GM12878 (cell line): ENCODE data around the gene TIMM8A. TPM values are rescaled to one million over a fixed set of nuclear protein-coding genes. Genes with fewer than 3 reads are reported as not detected.

Experiments
- CHD1 ChIP-seq: IDR thresholded peaks from 2 replicates; pipeline ENCODE4 v1.6.1; 2012; ENCODE audit warnings: low read depth, low read length, improper control_type of control experiment
- EZH2 ChIP-seq: IDR thresholded peaks from 2 replicates; pipeline ENCODE4 v1.6.1; 2012; ENCODE audit warnings: low read depth, mild to moderate bottlenecking, control low read depth, inconsistent platforms, low read length, borderline replicate concordance; ENCODE audit not compliant: control insufficient read depth
- FOXK2 ChIP-seq: fragments of 450-650 bp; IDR thresholded peaks from 2 replicates; pipeline ENCODE4 v1.6.1; 2017; ENCODE audit warnings: mild to moderate bottlenecking, moderate library complexity
- FOXM1 ChIP-seq: IDR thresholded peaks from 2 replicates; pipeline ENCODE4 v1.6.1; 2012; ENCODE audit warnings: low read depth, mild to moderate bottlenecking, inconsistent platforms, low read length, moderate library complexity
- GATAD2B ChIP-seq: fragments of 450-650 bp; conservative IDR thresholded peaks from 2 replicates; pipeline ENCODE4 v1.6.1; 2017; ENCODE audit warnings: low read depth, mild to moderate bottlenecking, moderate library complexity
- LARP7 ChIP-seq: fragments of 450-650 bp; IDR thresholded peaks from 2 replicates; pipeline ENCODE4 v1.6.1; 2017; ENCODE audit warnings: mild to moderate bottlenecking
- MTA3 ChIP-seq: IDR thresholded peaks from 2 replicates; pipeline ENCODE4 v1.6.1; 2012; ENCODE audit warnings: low read length, inconsistent platforms, borderline replicate concordance
- NFYA ChIP-seq: IDR thresholded peaks from 2 replicates; pipeline ENCODE4 v1.6.1; 2011; ENCODE audit warnings: low read depth, mild to moderate bottlenecking, low read length, improper control_type of control experiment, borderline replicate concordance
- WRNIP1 ChIP-seq: IDR thresholded peaks from 2 replicates; pipeline ENCODE4 v1.6.1; 2011; ENCODE audit warnings: low read depth, low read length, improper control_type of control experiment, borderline replicate concordance
- ZNF24 ChIP-seq: fragments of 450-650 bp; IDR thresholded peaks from 2 replicates; pipeline ENCODE4 v1.6.1; 2017; ENCODE audit warnings: antibody characterized with exemption, mild to moderate bottlenecking
- polyA plus RNA-seq, 11 experiments: library from polyadenylated mRNA; depleted of rRNA in 4 of 11; unstranded in 6 of 11; stranded (reverse) in 5 of 11; fragments of >200 nt; fragmentation: Nextera tagmentation in 4 of 11; fragmentation: Illumina TruSeq in 1 of 11; extraction: Ambion mirVana in 4 of 11; extraction: Trizol in 1 of 11; gene quantifications; 1 replicate in 1 of 11; 2 replicates in 10 of 11; pipeline versions ENCODE4 v1.2.1 to v1.2.3, GENCODE V29; 2011 to 2016; ENCODE audit warnings: inconsistent platforms in 2 of 11, missing spikeins in 2 of 11, low read depth in 1 of 11
- total RNA-seq, 4 experiments: library from RNA; depleted of rRNA in 3 of 4; stranded (reverse); fragments of >200 nt in 3 of 4; fragmentation: Illumina TruSeq in 1 of 4; extraction: Trizol in 1 of 4; gene quantifications; 2 replicates each; pipeline versions ENCODE4 v1.2.1 to v1.2.3, GENCODE V29; 2013 to 2021
- TF ChIP-seq, protein P1 (sequence below): IDR thresholded peaks from 2 replicates; pipeline ENCODE4 v1.6.1; 2012; ENCODE audit warnings: improper control_type of control experiment, low read depth, low read length; ENCODE audit not compliant: insufficient replicate concordance
- TF ChIP-seq, protein P2 (sequence below): fragments of 450-650 bp; IDR thresholded peaks from 2 replicates; pipeline ENCODE4 v1.6.1; 2018; ENCODE audit warnings: mild to moderate bottlenecking, low read depth, moderate library complexity; ENCODE audit not compliant: partially characterized antibody
- TF ChIP-seq, protein P3 (sequence below): fragments of 450-650 bp; IDR thresholded peaks from 2 replicates; pipeline ENCODE4 v1.6.1; 2016; ENCODE audit warnings: mild to moderate bottlenecking
- TF ChIP-seq, protein P4 (sequence below): fragments of 450-650 bp; formaldehyde crosslinking; IDR thresholded peaks from 2 replicates; pipeline ENCODE4 v1.5.0; 2022; ENCODE audit warnings: mild to moderate bottlenecking, missing genetic modification characterization

Gene TIMM8A
- total and polyA plus RNA-seq, 10 of the 15 experiments (the other 5 are each of a cell fraction or from before 2014, with no cell fraction given), result 6.7 to 92.7 (median 26.5) TPM

DNA sequence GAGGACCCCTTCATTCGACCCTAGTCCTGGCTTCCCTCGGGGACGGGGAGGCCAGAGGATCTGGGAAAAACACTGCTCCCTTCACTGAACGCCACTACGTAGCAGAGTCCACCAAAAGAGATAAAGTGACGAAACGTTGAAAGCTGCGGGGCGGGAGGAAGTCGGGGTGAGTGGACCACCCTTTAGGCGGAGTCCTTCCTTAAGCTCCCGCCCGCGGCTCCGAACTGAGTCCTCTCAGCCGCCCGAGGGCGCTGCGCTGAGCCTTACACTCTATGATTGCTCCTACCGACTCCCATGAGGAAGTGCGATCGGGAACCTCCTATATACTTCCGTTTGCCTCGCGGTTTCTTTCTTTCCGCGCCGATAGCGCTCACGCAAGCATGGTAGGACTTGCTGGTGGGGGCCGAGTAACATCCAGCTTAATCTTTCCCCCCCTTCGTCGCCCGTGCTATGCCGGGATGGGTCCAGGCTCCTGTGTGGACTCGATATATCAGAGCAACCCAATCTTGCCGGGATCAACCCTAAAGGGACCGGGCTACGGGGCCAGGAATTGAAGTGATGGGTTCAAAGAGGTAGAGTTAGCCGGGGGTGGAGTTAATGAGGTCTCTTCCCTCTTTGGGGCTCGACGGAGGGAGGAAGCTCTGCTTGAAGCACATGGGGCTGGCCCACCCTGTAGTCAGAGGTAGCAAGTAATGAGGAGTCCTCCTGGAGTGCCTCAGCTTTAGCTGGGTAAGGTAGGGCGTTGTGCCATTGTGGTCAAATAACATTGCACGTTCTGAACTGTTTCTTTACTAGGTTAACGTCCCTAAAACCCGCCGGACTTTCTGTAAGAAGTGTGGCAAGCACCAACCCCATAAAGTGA is 42.4 kb upstream of the TIMM8A start, which contains the start of gene RPL36A (continued):
- TF ChIP-seq NFYA (no peak), WRNIP1 (no peak), MTA3 (no peak), ZNF24 (no peak), CHD1 (no peak), FOXM1 (no peak), GATAD2B (peak; percentile 56; the same call in 1 of the 2 replicates), FOXK2 (no peak), LARP7 (no peak; the same call in 1 of the 2 replicates), EZH2 (no peak)
- TF ChIP-seq, protein P1, sequence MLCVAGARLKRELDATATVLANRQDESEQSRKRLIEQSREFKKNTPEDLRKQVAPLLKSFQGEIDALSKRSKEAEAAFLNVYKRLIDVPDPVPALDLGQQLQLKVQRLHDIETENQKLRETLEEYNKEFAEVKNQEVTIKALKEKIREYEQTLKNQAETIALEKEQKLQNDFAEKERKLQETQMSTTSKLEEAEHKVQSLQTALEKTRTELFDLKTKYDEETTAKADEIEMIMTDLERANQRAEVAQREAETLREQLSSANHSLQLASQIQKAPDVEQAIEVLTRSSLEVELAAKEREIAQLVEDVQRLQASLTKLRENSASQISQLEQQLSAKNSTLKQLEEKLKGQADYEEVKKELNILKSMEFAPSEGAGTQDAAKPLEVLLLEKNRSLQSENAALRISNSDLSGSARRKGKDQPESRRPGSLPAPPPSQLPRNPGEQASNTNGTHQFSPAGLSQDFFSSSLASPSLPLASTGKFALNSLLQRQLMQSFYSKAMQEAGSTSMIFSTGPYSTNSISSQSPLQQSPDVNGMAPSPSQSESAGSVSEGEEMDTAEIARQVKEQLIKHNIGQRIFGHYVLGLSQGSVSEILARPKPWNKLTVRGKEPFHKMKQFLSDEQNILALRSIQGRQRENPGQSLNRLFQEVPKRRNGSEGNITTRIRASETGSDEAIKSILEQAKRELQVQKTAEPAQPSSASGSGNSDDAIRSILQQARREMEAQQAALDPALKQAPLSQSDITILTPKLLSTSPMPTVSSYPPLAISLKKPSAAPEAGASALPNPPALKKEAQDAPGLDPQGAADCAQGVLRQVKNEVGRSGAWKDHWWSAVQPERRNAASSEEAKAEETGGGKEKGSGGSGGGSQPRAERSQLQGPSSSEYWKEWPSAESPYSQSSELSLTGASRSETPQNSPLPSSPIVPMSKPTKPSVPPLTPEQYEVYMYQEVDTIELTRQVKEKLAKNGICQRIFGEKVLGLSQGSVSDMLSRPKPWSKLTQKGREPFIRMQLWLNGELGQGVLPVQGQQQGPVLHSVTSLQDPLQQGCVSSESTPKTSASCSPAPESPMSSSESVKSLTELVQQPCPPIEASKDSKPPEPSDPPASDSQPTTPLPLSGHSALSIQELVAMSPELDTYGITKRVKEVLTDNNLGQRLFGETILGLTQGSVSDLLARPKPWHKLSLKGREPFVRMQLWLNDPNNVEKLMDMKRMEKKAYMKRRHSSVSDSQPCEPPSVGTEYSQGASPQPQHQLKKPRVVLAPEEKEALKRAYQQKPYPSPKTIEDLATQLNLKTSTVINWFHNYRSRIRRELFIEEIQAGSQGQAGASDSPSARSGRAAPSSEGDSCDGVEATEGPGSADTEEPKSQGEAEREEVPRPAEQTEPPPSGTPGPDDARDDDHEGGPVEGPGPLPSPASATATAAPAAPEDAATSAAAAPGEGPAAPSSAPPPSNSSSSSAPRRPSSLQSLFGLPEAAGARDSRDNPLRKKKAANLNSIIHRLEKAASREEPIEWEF, result no peak
- TF ChIP-seq, protein P2, sequence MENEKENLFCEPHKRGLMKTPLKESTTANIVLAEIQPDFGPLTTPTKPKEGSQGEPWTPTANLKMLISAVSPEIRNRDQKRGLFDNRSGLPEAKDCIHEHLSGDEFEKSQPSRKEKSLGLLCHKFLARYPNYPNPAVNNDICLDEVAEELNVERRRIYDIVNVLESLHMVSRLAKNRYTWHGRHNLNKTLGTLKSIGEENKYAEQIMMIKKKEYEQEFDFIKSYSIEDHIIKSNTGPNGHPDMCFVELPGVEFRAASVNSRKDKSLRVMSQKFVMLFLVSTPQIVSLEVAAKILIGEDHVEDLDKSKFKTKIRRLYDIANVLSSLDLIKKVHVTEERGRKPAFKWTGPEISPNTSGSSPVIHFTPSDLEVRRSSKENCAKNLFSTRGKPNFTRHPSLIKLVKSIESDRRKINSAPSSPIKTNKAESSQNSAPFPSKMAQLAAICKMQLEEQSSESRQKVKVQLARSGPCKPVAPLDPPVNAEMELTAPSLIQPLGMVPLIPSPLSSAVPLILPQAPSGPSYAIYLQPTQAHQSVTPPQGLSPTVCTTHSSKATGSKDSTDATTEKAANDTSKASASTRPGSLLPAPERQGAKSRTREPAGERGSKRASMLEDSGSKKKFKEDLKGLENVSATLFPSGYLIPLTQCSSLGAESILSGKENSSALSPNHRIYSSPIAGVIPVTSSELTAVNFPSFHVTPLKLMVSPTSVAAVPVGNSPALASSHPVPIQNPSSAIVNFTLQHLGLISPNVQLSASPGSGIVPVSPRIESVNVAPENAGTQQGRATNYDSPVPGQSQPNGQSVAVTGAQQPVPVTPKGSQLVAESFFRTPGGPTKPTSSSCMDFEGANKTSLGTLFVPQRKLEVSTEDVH, result no peak
- TF ChIP-seq, protein P3, sequence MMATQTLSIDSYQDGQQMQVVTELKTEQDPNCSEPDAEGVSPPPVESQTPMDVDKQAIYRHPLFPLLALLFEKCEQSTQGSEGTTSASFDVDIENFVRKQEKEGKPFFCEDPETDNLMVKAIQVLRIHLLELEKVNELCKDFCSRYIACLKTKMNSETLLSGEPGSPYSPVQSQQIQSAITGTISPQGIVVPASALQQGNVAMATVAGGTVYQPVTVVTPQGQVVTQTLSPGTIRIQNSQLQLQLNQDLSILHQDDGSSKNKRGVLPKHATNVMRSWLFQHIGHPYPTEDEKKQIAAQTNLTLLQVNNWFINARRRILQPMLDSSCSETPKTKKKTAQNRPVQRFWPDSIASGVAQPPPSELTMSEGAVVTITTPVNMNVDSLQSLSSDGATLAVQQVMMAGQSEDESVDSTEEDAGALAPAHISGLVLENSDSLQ, result no peak
- TF ChIP-seq, protein P4, sequence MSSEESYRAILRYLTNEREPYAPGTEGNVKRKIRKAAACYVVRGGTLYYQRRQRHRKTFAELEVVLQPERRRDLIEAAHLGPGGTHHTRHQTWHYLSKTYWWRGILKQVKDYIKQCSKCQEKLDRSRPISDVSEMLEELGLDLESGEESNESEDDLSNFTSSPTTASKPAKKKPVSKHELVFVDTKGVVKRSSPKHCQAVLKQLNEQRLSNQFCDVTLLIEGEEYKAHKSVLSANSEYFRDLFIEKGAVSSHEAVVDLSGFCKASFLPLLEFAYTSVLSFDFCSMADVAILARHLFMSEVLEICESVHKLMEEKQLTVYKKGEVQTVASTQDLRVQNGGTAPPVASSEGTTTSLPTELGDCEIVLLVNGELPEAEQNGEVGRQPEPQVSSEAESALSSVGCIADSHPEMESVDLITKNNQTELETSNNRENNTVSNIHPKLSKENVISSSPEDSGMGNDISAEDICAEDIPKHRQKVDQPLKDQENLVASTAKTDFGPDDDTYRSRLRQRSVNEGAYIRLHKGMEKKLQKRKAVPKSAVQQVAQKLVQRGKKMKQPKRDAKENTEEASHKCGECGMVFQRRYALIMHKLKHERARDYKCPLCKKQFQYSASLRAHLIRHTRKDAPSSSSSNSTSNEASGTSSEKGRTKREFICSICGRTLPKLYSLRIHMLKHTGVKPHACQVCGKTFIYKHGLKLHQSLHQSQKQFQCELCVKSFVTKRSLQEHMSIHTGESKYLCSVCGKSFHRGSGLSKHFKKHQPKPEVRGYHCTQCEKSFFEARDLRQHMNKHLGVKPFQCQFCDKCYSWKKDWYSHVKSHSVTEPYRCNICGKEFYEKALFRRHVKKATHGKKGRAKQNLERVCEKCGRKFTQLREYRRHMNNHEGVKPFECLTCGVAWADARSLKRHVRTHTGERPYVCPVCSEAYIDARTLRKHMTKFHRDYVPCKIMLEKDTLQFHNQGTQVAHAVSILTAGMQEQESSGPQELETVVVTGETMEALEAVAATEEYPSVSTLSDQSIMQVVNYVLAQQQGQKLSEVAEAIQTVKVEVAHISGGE (CRISPR knock-in tag), result no peak
